ENCODE measurements around the gene SLC36A2.
"Not testable (repeated sequence)": the region's sequence is repeated elsewhere in the genome, so short reads cannot be mapped to it uniquely, and the experiment has no call there.

The SLC36A2 gene

GRCh38 chr5:151320481-151320880 is 26.9 kb downstream of the SLC36A2 start:
- no peak for DNase-seq

DNA sequence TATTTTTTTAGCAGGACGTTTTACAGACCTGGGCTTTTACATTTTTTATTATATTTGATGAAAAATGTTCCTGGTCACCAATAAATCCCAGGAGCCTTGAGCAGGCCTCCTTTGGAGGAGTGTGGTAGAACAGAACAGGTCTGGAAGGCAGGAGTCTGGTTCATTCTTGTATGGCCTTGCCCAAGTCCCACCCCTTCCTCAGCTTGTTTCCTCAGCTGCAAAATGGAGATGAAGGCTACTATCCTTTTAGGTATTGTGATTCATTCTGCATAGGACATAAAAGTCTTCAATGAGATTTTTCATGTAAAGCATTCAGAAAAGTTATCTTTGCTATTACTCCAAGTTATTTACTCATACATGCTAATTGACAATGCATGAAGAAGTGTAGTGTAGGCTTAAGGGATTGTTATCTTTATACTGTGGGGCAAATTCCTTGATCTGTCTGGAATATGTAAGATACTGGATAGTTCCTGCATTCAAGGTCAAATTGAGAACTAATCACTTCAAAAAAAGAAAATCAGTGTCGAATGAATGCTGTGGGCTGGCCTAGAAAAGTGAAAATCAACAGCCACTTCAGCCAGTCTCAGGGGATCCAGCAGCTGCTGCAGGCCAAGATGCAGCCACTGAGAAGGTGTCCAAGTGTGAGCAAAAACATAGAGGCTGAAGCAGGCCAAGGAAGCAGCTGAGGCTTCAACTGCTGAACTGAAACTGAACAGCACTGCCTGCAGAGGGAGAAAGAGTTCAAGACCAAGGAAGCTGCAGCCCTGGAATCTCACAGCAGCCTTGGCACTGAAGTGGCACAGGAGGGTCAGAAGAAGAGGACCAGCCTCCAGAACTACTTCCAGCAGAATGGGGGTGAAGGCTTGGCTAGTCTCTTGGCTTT is 28.3 kb downstream of the SLC36A2 start:
- DNase-seq, result peak; percentile 29

DNA sequence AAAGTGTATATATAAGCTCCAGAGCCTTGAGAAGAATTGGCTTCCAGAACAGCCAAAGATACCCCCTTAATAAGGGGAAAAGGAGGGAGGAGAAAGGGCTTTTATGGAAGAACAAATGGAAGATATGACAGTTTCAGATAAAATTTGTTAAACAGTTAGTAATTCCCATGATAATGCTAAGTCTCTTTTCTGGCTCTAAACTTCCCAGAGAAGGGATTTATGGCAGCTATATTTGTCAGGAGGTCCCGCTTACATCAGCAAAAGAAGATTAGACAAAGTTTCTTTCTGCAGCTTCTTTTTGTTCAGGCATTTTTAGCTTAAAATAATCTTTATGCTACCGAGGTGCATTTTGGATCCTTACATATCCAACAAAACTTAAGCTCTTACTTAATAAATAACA is 29.5 kb downstream of the SLC36A2 start:
- no peak for DNase-seq

DNA sequence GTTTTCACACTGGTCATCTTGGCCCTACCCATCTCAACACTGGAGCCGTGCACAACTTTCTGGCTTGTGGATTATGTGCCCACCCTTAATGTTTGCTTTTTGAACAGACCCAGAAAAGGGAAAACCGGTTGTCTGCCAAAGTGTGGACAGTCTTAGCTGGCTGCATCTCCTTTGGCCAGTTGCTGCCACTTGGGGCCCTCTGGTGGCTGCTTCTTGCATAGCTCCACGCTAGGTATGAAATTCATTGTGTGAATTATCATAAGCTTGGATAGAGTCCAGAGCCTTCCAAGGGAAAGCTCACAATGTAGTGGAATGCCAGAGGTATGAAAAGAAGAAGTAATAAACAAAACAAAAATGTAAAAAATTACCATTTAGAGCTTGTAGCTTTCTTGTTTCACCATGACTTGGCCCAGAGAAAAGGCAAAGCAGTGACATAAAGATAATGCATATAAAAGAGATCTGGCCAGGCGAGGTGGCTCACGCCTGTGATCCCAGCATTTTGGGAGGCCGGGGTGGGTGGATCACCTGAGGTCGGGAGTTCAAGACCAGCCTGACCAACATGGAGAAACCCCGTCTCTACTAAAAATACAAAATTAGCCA is 31.3 kb downstream of the SLC36A2 start:
- peak; percentile 87 for DNase-seq

GRCh38 chr5:151313357-151313756 is 34.0 kb downstream of the SLC36A2 start:
- DNase-seq, result no peak

- no peak for DNase-seq
Observed at GRCh38 chr5:151312756-151313324, 34.5 kb downstream of the SLC36A2 start.

- DNase-seq, result no peak
Observed at GRCh38 chr5:151310932-151311331, 36.4 kb downstream of the SLC36A2 start.

GRCh38 chr5:151309821-151310220 is 37.5 kb downstream of the SLC36A2 start:
- not testable (repeated sequence) for DNase-seq

- not testable (repeated sequence) for DNase-seq
Observed at GRCh38 chr5:151309266-151309665, 38.1 kb downstream of the SLC36A2 start.

GRCh38 chr5:151303666-151304065 is 43.7 kb downstream of the SLC36A2 start, which contains the start of gene SLC36A3:
SLC36A3 (minus strand) TSS chr5:151303766; CDS start chr5:151303354, 412 bp downstream.
- DNase-seq, result no peak

- peak; percentile 82 for DNase-seq
Observed at GRCh38 chr5:151298063-151298855, 49.1 kb downstream of the SLC36A2 start.

- DNase-seq, result no peak
Observed at GRCh38 chr5:151296974-151297373, 50.4 kb downstream of the SLC36A2 start.

- no peak for DNase-seq
Observed at GRCh38 chr5:151296478-151296830, 50.9 kb downstream of the SLC36A2 start.

- no peak for DNase-seq
Observed at GRCh38 chr5:151295791-151296477, 51.4 kb downstream of the SLC36A2 start.

DNA sequence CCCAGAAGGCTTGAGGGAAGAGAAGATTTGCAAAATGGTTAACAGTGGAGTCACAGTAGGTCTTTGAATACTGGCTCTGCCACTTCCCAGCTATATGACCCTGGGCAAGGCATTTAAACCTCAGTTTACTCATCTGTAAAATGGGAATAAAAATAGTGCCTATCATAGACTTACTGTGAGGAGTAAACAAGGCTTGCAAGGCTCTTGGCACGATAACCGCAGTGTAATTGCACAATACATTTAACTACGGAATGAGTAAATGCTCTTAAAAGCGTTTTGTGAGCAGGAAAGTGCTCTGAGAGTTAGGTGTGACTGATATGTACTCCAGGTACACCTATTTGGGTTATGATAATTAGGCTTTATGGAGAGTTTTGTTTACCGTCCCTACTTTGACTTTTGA is 52.2 kb downstream of the SLC36A2 start:
- no peak for DNase-seq

DNA sequence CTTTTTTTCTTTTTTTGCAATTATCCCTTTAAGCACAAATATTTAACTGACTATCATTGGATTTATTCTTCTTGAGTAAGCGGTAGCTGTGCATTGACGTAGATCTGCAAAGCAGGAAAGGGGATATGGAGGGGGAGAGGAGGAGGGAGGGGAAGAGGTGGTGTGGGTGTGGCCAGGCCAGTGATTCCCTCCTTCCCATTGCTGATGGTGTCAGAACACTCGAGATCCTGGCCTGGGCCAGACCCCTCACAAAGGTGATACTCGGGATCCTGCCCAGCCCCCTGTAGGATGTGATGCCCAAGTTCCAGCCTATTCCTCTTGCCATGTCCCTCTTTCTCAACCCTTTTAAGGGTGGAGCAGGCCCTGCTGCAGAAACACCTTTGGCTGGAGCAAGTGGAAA is 53.7 kb downstream of the SLC36A2 start:
- no peak for DNase-seq

DNA sequence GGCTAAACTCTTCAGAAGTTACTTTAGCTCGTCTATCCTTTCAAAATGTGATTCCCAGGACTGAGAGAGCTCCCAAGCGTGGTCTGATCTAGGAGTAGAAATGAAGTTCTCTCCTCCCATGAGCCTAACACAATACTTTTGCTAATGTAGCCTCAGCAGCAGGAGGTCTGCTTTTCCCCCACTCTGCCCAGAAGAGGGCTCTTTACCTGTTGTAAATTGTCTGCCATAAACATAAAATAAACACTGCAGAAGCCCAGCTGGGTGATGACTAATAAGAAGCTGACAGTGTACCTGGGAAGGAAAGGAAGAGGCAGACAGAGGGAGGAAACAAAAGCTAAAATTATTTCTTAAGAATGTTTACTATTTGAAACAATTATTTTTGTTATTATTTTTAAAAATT is 59.2 kb downstream of the SLC36A2 start:
- peak; percentile 89 for DNase-seq

- no peak for DNase-seq
Observed at GRCh38 chr5:151286246-151286645, 61.1 kb downstream of the SLC36A2 start.

GRCh38 chr5:151285683-151286082 is 61.7 kb downstream of the SLC36A2 start:
- DNase-seq, result no peak

DNA sequence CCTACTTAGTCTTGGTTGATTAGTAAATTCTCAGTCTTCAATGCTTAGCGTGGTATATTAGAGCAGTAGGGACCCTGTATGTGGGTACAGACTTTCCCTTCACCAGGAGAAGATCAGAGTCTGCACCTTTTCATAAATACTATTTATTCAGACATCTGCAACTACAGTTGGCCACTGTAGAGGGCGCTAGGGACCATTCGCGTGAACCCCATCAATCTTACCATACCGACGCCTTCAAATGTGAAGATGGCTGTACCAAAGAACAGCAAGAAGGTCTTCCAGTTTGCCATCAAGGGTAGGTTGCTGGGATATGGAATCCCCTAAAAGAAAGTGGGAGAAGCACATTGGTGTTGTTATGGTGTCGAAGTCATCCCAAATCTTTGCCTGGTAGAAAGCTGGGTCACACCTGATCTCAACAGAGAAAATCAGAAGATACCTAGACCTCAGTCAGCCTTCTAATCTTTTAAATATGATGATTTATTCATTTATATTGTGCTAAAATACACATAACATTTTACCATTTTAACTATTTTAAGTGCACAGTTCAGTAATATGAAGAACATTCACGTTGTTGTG is 62.9 kb downstream of the SLC36A2 start:
- peak; percentile 32 for DNase-seq

DNA sequence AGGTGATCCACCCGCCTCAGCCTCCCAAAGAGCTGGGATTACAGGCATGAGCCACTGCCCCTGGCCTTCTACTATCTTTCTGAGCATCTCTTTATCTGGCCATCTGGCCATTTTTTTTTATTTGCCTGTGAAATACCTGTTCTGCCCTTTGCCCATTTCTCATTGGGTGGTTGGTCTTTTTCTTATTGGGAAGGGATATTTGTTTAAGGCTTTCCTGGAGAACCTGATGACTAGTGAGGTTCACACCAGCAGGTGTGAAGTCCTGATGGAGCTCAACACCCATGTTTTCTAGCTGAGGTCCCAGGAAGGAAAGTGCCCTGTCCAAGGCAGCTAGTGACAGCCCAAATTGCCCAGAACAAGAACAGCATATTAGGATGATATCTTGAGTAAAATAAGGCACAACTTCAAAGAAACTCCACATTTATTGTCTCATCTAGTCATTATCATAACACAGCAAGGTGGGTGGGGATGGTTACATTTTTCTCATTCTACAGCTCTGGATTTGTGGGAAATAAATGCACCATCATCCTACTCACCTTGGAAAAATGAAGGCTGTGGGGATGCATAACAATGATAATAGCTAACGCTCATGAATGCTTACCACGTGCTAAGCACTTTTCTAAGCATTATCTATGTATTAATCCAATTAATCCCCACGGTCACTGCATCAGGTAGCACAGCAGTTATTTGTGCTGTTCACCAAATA is 64.1 kb downstream of the SLC36A2 start:
- DNase-seq, result peak; percentile 64

All from DMS53 (cell line).